B cell (primary cell): ENCODE measurements around the gene BIRC7. TPM values are rescaled to one million over a fixed set of nuclear protein-coding genes. Genes with fewer than 3 reads are reported as not detected.

Source experiments
- ATAC-seq: fragments of 200-7000 bp; cut with Tn5 transposase; one replicate; pipeline ENCODE4 v1.10.0; 2021; ENCODE audit warnings: low read depth, mild to moderate bottlenecking, moderate number of reproducible peaks, moderate library complexity
- CTCF ChIA-PET: fragments of 350-600 bp; sonication (Branson Sonifier 250); formaldehyde crosslinking; loops from one replicate; lab custom pipeline; 2021; ENCODE audit warnings: antibody characterized with exemption, inconsistent platforms; lab: Charles Lee
- POLR2A ChIA-PET: fragments of 350-600 bp; sonication (Branson Sonifier 250); formaldehyde crosslinking; loops from one replicate; lab custom pipeline; 2021; ENCODE audit warnings: antibody characterized with exemption; lab: Charles Lee
- DNase-seq: peaks from one replicate; pipeline ENCODE4 v3.0.0; 2013
- H2AFZ ChIP-seq: 2 replicates; pipeline ENCODE4 v1.6.1; 2012; ENCODE audit warnings: mild to moderate bottlenecking, low read depth, low read length; ENCODE audit not compliant: insufficient read depth, poor library complexity, severe bottlenecking
- H3K27ac ChIP-seq, 2 donors: 1 replicate in 1 of 2; 2 replicates in 1 of 2; pipeline ENCODE4 v1.5.1; 2012 to 2013; ENCODE audit warnings: low read length in 2 of 2, mild to moderate bottlenecking in 2 of 2, moderate library complexity in 1 of 2
- H3K27me3 ChIP-seq, 4 experiments: fragments of 200-600 bp in 1 of 4; sonication (generic) in 1 of 4; replicated peaks in 1 of 4; 1 replicate in 2 of 4; 2 replicates in 2 of 4; pipeline versions ENCODE4 v1.6.1 to v1.7.0; 2013 to 2016; ENCODE audit warnings: low read length in 3 of 4, mild to moderate bottlenecking in 2 of 4, mixed read lengths in 1 of 4, moderate library complexity in 1 of 4; ENCODE audit not compliant: insufficient read depth in 4 of 4, control insufficient read depth in 3 of 4; ENCODE audit errors: control extremely low read depth in 1 of 4
- H3K36me3 ChIP-seq, 2 experiments: replicated peaks in 1 of 2; 1 replicate in 1 of 2; 2 replicates in 1 of 2; pipeline versions ENCODE4 v1.6.1 to v1.7.1; 2013; ENCODE audit warnings: low read length in 1 of 2; ENCODE audit not compliant: insufficient read depth in 2 of 2, control insufficient read depth in 1 of 2; ENCODE audit errors: control extremely low read depth in 1 of 2, extremely low read depth in 1 of 2
- H3K4me1 ChIP-seq, 2 donors: fragments of 200-600 bp in 1 of 2; sonication (generic) in 1 of 2; 1 replicate in 1 of 2; 2 replicates in 1 of 2; pipeline versions ENCODE4 v1.5.1 to v1.6.1; 2013 to 2017; ENCODE audit warnings: low read length in 2 of 2; ENCODE audit not compliant: control insufficient read depth in 2 of 2, insufficient read depth in 2 of 2
- H3K4me2 ChIP-seq: replicated peaks from 2 replicates; pipeline ENCODE3; 2012; ENCODE audit warnings: mild to moderate bottlenecking, low read depth, low read length; ENCODE audit not compliant: poor library complexity, severe bottlenecking
- H3K4me3 ChIP-seq, 5 experiments: fragments of 200-600 bp in 1 of 5; sonication (generic) in 1 of 5; 1 replicate in 3 of 5; 2 replicates in 2 of 5; pipeline versions ENCODE4 v1.5.1 to v1.7.0; 2011 to 2016; ENCODE audit warnings: low read length in 4 of 5, mild to moderate bottlenecking in 4 of 5, low read depth in 2 of 5, control low read depth in 1 of 5, moderate library complexity in 1 of 5; ENCODE audit not compliant: insufficient read depth in 1 of 5; ENCODE audit errors: control extremely low read depth in 1 of 5, extremely low read depth in 1 of 5
- H3K79me2 ChIP-seq: fragments of 200-600 bp; sonication (generic); one replicate; pipeline ENCODE4 v1.6.0; 2016; ENCODE audit warnings: low read length; ENCODE audit not compliant: control insufficient read depth, insufficient read depth
- H3K9ac ChIP-seq: fragments of 200-600 bp; sonication (generic); 2 replicates; pipeline ENCODE4 v1.6.1; 2017; ENCODE audit warnings: mild to moderate bottlenecking, low read length, moderate library complexity
- H3K9me3 ChIP-seq, 3 donors: one replicate each; pipeline versions ENCODE4 v1.6.1 to v1.7.1; 2013; ENCODE audit warnings: low read length in 2 of 3; ENCODE audit not compliant: control insufficient read depth in 2 of 3, insufficient read depth in 1 of 3; ENCODE audit errors: control extremely low read depth in 1 of 3
- H4K20me1 ChIP-seq: 2 replicates; pipeline ENCODE4 v1.6.0; 2012; ENCODE audit warnings: mild to moderate bottlenecking, low read length; ENCODE audit not compliant: insufficient read depth, control insufficient read depth, poor library complexity, severe bottlenecking
- H3K27ac Mint-ChIP-seq: one replicate; pipeline ENCODE4 v1.8.0; 2021; ENCODE audit warnings: mixed read lengths
- H3K27me3 Mint-ChIP-seq: one replicate; pipeline ENCODE4 v1.8.0; 2021; ENCODE audit warnings: mixed read lengths
- H3K4me1 Mint-ChIP-seq: one replicate; pipeline ENCODE4 v1.8.0; 2021; ENCODE audit warnings: mixed read lengths
- H3K4me3 Mint-ChIP-seq: one replicate; pipeline ENCODE4 v1.8.0; 2021; ENCODE audit warnings: mixed read lengths
- H3K9me3 Mint-ChIP-seq: one replicate; pipeline ENCODE4 v1.8.0; 2022; ENCODE audit warnings: mixed read lengths; ENCODE audit not compliant: insufficient read depth
- EZH2 ChIP-seq: IDR thresholded peaks from 2 replicates; pipeline ENCODE4 v1.6.1; 2012; ENCODE audit warnings: borderline replicate concordance, low read depth, mild to moderate bottlenecking, moderate library complexity, low read length; ENCODE audit not compliant: insufficient read depth, poor library complexity, severe bottlenecking
- WGBS: methylation state at CpG from one replicate; pipeline ENCODE4 v1.1.5; 2013; ENCODE audit warnings: missing lambda C conversion rate; ENCODE audit not compliant: insufficient coverage; 5-methylcytosine and 5-hydroxymethylcytosine counted together
- intact Hi-C: fragments of 100-400 bp; cut with micrococcal nuclease; formaldehyde crosslinking; loops from one replicate; pipeline ENCODE4 v1.10.0; 2022
- polyA plus RNA-seq: library from polyadenylated mRNA; depleted of rRNA; stranded (reverse); fragments of >200 nt; gene quantifications from 2 replicates; pipeline ENCODE4 v1.2.3, GENCODE V29; 2012
- total RNA-seq, 2 donors: library from RNA; stranded (reverse); fragments of 120-200 nt in 1 of 2; gene quantifications; 1 replicate in 1 of 2; 2 replicates in 1 of 2; pipeline versions ENCODE4 v1.2.3 to v1.2.4, GENCODE V29; 2013 to 2022
- TF ChIP-seq, protein P1 (sequence below): fragments of 200-600 bp; IDR thresholded peaks from one replicate; pipeline ENCODE4 v1.8.0; 2022; ENCODE audit warnings: antibody characterized with exemption, mild to moderate bottlenecking

The BIRC7 gene
- total and polyA plus RNA-seq, 2 donors (not counting 1 experiment from before 2014, with no cell fraction given): 0.12 TPM; not detected in 1

DNA sequence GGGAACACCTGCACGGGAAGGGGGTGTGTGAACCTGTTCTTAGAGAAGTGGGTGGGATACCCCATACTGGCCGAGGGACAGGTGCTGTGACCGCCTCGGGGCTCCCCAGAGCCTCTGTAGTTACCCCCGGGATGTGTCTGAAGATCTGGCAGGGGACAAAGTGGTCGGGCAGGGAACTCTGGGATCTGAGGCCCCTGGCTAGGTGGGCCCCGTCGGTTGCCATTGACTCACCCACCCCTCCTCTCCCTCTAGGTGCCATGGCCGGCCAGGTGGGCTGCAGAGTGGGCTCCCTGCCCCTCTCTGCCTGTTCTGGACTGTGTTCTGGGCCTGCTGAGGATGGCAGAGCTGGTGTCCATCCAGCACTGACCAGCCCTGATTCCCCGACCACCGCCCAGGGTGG, 4.3 kb downstream of the BIRC7 start:
- ChIA-PET POLR2A (no interaction called here), CTCF (no interaction called here)
- H3K27ac ChIP-seq: no peak overlapping the region
- no peak overlapping the region for H3K4me3 Mint-ChIP-seq
- no peak for ATAC-seq
- no peaks in the 10 kb centered on the region for H3K27me3 ChIP-seq
- no peaks in the 10 kb centered on the region for H4K20me1 ChIP-seq
- H3K4me1 ChIP-seq: peaks cover 0 to 4% of the 10 kb centered on the region in 2 donors
- H3K9me3 Mint-ChIP-seq: no peaks in the 10 kb centered on the region
- no peak overlapping the region for H3K9ac ChIP-seq
- no peak overlapping the region for H3K4me3 ChIP-seq
- TF ChIP-seq, protein P1, sequence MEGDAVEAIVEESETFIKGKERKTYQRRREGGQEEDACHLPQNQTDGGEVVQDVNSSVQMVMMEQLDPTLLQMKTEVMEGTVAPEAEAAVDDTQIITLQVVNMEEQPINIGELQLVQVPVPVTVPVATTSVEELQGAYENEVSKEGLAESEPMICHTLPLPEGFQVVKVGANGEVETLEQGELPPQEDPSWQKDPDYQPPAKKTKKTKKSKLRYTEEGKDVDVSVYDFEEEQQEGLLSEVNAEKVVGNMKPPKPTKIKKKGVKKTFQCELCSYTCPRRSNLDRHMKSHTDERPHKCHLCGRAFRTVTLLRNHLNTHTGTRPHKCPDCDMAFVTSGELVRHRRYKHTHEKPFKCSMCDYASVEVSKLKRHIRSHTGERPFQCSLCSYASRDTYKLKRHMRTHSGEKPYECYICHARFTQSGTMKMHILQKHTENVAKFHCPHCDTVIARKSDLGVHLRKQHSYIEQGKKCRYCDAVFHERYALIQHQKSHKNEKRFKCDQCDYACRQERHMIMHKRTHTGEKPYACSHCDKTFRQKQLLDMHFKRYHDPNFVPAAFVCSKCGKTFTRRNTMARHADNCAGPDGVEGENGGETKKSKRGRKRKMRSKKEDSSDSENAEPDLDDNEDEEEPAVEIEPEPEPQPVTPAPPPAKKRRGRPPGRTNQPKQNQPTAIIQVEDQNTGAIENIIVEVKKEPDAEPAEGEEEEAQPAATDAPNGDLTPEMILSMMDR: no peak
- no peak for TF ChIP-seq EZH2
- WGBS: 80% methylated on average over 3 of the region's 11 CpGs
- H3K4me2 ChIP-seq: no peak overlapping the region
- H2AFZ ChIP-seq: no peak overlapping the region
- intact Hi-C loops: no loop called here
- H3K4me1 Mint-ChIP-seq: peaks cover under 1% of the 10 kb centered on the region
- H3K36me3 ChIP-seq: no peaks in the 10 kb centered on the region
- H3K27ac Mint-ChIP-seq: no peak overlapping the region
- DNase-seq: no peak
- H3K27me3 Mint-ChIP-seq: peaks cover 5% of the 10 kb centered on the region
- H3K9me3 ChIP-seq: peaks cover 0 to 9% (median 0%) of the 10 kb centered on the region in 3 donors
- H3K79me2 ChIP-seq: no peaks in the 10 kb centered on the region

GRCh38 chr20:63241272-63241671, 5.6 kb downstream of the BIRC7 start:
- ChIA-PET POLR2A (no interaction called here), CTCF (interaction anchor here (1.5 kb wide), 1 partner anchor 18 kb away, joined by 4 read pairs; no protein-coding TSS in a partner anchor)
- 61% methylated on average over 11 of the region's 11 CpGs for WGBS

More at GRCh38 chr20:63241272-63241671, 5.6 kb downstream of the BIRC7 start:
- Histone ChIP-seq H4K20me1 (no peaks in the 10 kb centered on the region), H3K27ac (no peak overlapping the region), H3K36me3 (no peaks in the 10 kb centered on the region), H3K4me2 (no peak overlapping the region), H3K9me3 (no peaks in the 10 kb centered on the region), H3K79me2 (no peaks in the 10 kb centered on the region), H3K4me1 (no peaks in the 10 kb centered on the region), H3K9ac (no peak overlapping the region), H2AFZ (no peak overlapping the region), H3K4me3 (no peak overlapping the region), H3K27me3 (peaks cover 0 to 2% (median 0%) of the 10 kb centered on the region in 4 experiments)
- Mint-ChIP-seq H3K9me3 (no peaks in the 10 kb centered on the region), H3K27ac (no peak overlapping the region), H3K4me1 (no peaks in the 10 kb centered on the region), H3K27me3 (peaks cover 14% of the 10 kb centered on the region), H3K4me3 (no peak overlapping the region)
- DNase-seq (no peak), ATAC-seq (no peak)
- no peak for TF ChIP-seq EZH2
- TF ChIP-seq, protein P1: no peak
- intact Hi-C loops: no loop called here
